MM.1S (cell line): ENCODE data around the gene HELZ2.

ENCODE experiments used
- EZH2 ChIP-seq: fragments of 300-600 bp; sonication (generic); optimal IDR thresholded peaks from 2 replicates; pipeline ENCODE3; 2017; ENCODE audit warnings: low read depth, mild to moderate bottlenecking, antibody characterized with exemption, low read length, mixed read lengths
- EZH2phosphoT487 ChIP-seq: fragments of 300-600 bp; sonication (generic); IDR thresholded peaks from 2 replicates; pipeline ENCODE4 v1.6.1; 2018; ENCODE audit warnings: antibody characterized with exemption, low read length
- TF ChIP-seq, protein P1 (sequence below): fragments of 300-600 bp; sonication (generic); IDR thresholded peaks from 2 replicates; pipeline ENCODE4 v1.5.1; 2016; ENCODE audit warnings: antibody characterized with exemption, low read length, mixed read lengths

DNA sequence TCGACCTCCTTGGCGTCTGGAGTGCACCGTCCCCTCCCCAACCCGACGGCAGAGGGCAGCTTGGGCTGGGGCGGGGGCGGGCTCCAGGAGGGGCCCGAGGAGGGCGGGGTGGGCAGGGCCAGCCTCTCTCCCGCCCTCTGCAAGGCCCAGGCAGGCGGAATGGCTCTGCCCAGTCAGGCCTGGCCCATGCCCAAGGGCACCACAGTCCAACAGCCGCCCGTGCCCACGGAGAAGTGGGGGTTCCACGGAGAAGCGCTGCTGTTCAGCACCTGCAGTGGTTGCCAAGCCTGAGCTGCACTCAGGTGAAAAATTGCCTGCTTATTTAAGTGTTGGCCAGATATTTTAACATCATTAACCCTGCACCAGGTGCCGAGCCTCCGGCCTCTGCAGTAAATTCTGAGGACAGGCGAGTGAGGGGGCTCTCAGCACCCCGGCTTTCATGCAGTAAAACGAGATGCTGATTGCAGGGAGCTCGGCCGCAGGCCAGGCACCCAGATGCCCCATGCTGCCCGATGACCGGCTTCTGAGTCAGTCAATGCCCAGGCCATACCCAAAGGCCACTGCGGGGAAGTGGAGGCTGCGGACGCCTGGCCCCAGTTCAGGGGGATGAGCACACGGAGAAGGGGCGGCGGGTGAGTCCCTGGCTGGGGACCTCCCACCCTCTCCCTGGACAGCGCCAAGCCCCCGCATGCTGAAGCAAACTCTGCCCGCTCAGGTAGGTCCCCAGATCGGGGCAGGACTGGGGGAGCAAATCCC lies 26.1 kb downstream of the HELZ2 start, which contains the start of gene SRMS:
- TF ChIP-seq, protein P1, sequence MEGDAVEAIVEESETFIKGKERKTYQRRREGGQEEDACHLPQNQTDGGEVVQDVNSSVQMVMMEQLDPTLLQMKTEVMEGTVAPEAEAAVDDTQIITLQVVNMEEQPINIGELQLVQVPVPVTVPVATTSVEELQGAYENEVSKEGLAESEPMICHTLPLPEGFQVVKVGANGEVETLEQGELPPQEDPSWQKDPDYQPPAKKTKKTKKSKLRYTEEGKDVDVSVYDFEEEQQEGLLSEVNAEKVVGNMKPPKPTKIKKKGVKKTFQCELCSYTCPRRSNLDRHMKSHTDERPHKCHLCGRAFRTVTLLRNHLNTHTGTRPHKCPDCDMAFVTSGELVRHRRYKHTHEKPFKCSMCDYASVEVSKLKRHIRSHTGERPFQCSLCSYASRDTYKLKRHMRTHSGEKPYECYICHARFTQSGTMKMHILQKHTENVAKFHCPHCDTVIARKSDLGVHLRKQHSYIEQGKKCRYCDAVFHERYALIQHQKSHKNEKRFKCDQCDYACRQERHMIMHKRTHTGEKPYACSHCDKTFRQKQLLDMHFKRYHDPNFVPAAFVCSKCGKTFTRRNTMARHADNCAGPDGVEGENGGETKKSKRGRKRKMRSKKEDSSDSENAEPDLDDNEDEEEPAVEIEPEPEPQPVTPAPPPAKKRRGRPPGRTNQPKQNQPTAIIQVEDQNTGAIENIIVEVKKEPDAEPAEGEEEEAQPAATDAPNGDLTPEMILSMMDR = no peak
- no peak for TF ChIP-seq EZH2phosphoT487
- TF ChIP-seq EZH2 = no peak
